LNCAP (cell line): ENCODE measurements around the gene PPP1R1B.

Experiments used
- CTCF ChIP-seq: fragments of 450-650 bp; IDR thresholded peaks from 2 replicates; pipeline ENCODE4 v1.5.1; 2017; ENCODE audit warnings: mild to moderate bottlenecking

Gene PPP1R1B

GRCh38 chr17:39641097-39641496, 14.3 kb downstream of the PPP1R1B start:
- TF ChIP-seq CTCF = no peak

GRCh38 chr17:39641883-39642282, 15.1 kb downstream of the PPP1R1B start:
- TF ChIP-seq CTCF = no peak

GRCh38 chr17:39642291-39643074, 15.7 kb downstream of the PPP1R1B start:
- no peak for TF ChIP-seq CTCF

GRCh38 chr17:39643271-39643670, 16.5 kb downstream of the PPP1R1B start:
- no peak for TF ChIP-seq CTCF

- TF ChIP-seq CTCF = no peak
Observed at GRCh38 chr17:39647256-39647655, 20.5 kb downstream of the PPP1R1B start.

GRCh38 chr17:39648616-39649366, 22.0 kb downstream of the PPP1R1B start:
- no peak for TF ChIP-seq CTCF

- no peak for TF ChIP-seq CTCF
Observed at GRCh38 chr17:39650121-39650579, 23.4 kb downstream of the PPP1R1B start.
